SK-N-SH treated with all-trans-retinoic acid at 6 μM for 48 hours (cell line): ENCODE data around the gene TANC1.

Source experiments
- ATAC-seq: fragments of 200-7000 bp; cut with Tn5 transposase; 3 replicates; pipeline ENCODE4 v1.9.1; 2020; ENCODE audit warnings: mild to moderate bottlenecking, moderate library complexity
- ARNTL ChIP-seq: fragments of 450-650 bp; formaldehyde crosslinking; IDR thresholded peaks from 2 replicates; pipeline ENCODE4 v1.5.0; 2020; ENCODE audit warnings: low read depth, mild to moderate bottlenecking, moderate library complexity, borderline replicate concordance
- BACH2 ChIP-seq: fragments of 250-450 bp; sonication (Bioruptor Pico); IDR thresholded peaks from 2 replicates; pipeline ENCODE4 v1.9.0; 2021; ENCODE audit warnings: mild to moderate bottlenecking, borderline replicate concordance
- CREB5 ChIP-seq: fragments of 250-450 bp; sonication (Bioruptor Pico); IDR thresholded peaks from 2 replicates; pipeline ENCODE4 v1.5.1; 2020; ENCODE audit warnings: low read depth, mild to moderate bottlenecking, moderate library complexity
- CSDC2 ChIP-seq: fragments of 250-450 bp; sonication (Bioruptor Pico); IDR thresholded peaks from 2 replicates; pipeline ENCODE4 v1.5.0; 2020; ENCODE audit warnings: mild to moderate bottlenecking, moderate library complexity
- CSRNP3 ChIP-seq: fragments of 250-450 bp; sonication (Bioruptor Pico); IDR thresholded peaks from 2 replicates; pipeline ENCODE4 v1.5.1; 2021; ENCODE audit warnings: mild to moderate bottlenecking, moderate library complexity
- ESRRG ChIP-seq: fragments of 250-450 bp; sonication (Bioruptor Pico); IDR thresholded peaks from 2 replicates; pipeline ENCODE4 v1.6.1; 2021; ENCODE audit warnings: mild to moderate bottlenecking
- GLIS3 ChIP-seq: fragments of 250-450 bp; sonication (Bioruptor Pico); IDR thresholded peaks from 2 replicates; pipeline ENCODE4 v1.5.0; 2020; ENCODE audit warnings: mild to moderate bottlenecking, moderate library complexity
- ISL1 ChIP-seq: fragments of 250-450 bp; sonication (Bioruptor Pico); IDR thresholded peaks from 2 replicates; pipeline ENCODE4 v2.1.2; 2022; ENCODE audit warnings: mild to moderate bottlenecking, moderate library complexity
- OSR1 ChIP-seq: fragments of 250-450 bp; sonication (Bioruptor Pico); IDR thresholded peaks from 2 replicates; pipeline ENCODE4 v1.8.0; 2022; ENCODE audit warnings: moderate library complexity, mild to moderate bottlenecking, inconsistent platforms
- PATZ1 ChIP-seq: fragments of 250-450 bp; sonication (Bioruptor Pico); IDR thresholded peaks from 2 replicates; pipeline ENCODE4 v1.8.0; 2020; ENCODE audit warnings: mild to moderate bottlenecking, moderate library complexity, borderline replicate concordance
- POU6F1 ChIP-seq: fragments of 250-450 bp; sonication (Bioruptor Pico); IDR thresholded peaks from 2 replicates; pipeline ENCODE4 v1.8.0; 2021; ENCODE audit warnings: low read depth, mild to moderate bottlenecking, moderate library complexity, borderline replicate concordance
- PPARA ChIP-seq: fragments of 250-450 bp; sonication (Bioruptor Pico); IDR thresholded peaks from 2 replicates; pipeline ENCODE4 v1.5.0; 2020; ENCODE audit warnings: mild to moderate bottlenecking, borderline replicate concordance
- RARB ChIP-seq: fragments of 250-450 bp; sonication (Bioruptor Pico); IDR thresholded peaks from 2 replicates; pipeline ENCODE4 v1.8.0; 2021; ENCODE audit warnings: mild to moderate bottlenecking, moderate library complexity
- SNAI2 ChIP-seq: fragments of 250-450 bp; sonication (Bioruptor Pico); IDR thresholded peaks from 2 replicates; pipeline ENCODE4 v1.5.0; 2020; ENCODE audit warnings: mild to moderate bottlenecking, moderate library complexity
- TCF4 ChIP-seq: fragments of 250-450 bp; sonication (Bioruptor Pico); IDR thresholded peaks from 2 replicates; pipeline ENCODE4 v1.8.0; 2021; ENCODE audit warnings: mild to moderate bottlenecking, moderate library complexity, borderline replicate concordance
- TOX ChIP-seq: fragments of 250-450 bp; sonication (Bioruptor Pico); IDR thresholded peaks from 2 replicates; pipeline ENCODE4 v1.8.0; 2021; ENCODE audit warnings: mild to moderate bottlenecking, moderate library complexity, borderline replicate concordance
- TSHZ2 ChIP-seq: fragments of 250-450 bp; sonication (Bioruptor Pico); IDR thresholded peaks from 2 replicates; pipeline ENCODE4 v1.5.0; 2020; ENCODE audit warnings: mild to moderate bottlenecking, moderate library complexity
- ZC3H10 ChIP-seq: fragments of 250-450 bp; sonication (Bioruptor Pico); IDR thresholded peaks from 2 replicates; pipeline ENCODE4 v1.5.1; 2021; ENCODE audit warnings: mild to moderate bottlenecking, moderate library complexity
- ZFP3 ChIP-seq: fragments of 250-450 bp; sonication (Bioruptor Pico); IDR thresholded peaks from 2 replicates; pipeline ENCODE4 v1.5.0; 2020; ENCODE audit warnings: mild to moderate bottlenecking, moderate library complexity
- ZFP30 ChIP-seq: fragments of 450-650 bp; formaldehyde crosslinking; IDR thresholded peaks from 2 replicates; pipeline ENCODE4 v1.5.0; 2022; ENCODE audit warnings: mild to moderate bottlenecking, moderate library complexity
- ZNF565 ChIP-seq: fragments of 450-650 bp; formaldehyde crosslinking; conservative IDR thresholded peaks from 2 replicates; pipeline ENCODE4 v1.5.0; 2020; ENCODE audit warnings: low read depth, mild to moderate bottlenecking, moderate library complexity
- ZNF70 ChIP-seq: fragments of 450-650 bp; formaldehyde crosslinking; IDR thresholded peaks from 2 replicates; pipeline ENCODE4 v1.5.0; 2020; ENCODE audit warnings: mild to moderate bottlenecking, moderate library complexity
- ZNF8 ChIP-seq: fragments of 450-650 bp; formaldehyde crosslinking; IDR thresholded peaks from 2 replicates; pipeline ENCODE4 v1.5.0; 2020; ENCODE audit warnings: mild to moderate bottlenecking, moderate library complexity

The TANC1 gene

GRCh38 chr2:159064446-159065301, 96.2 kb downstream of the TANC1 start:
- ATAC-seq, result peak; percentile 79

GRCh38 chr2:159065313-159065712, 96.9 kb downstream of the TANC1 start:
- no peak for TF ChIP-seq RARB (CRISPR knock-in tag)
- TF ChIP-seq CREB5 (CRISPR knock-in tag), result no peak
- no peak for TF ChIP-seq ZNF70 (CRISPR knock-in tag)
- no peak for TF ChIP-seq BACH2 (CRISPR knock-in tag)
- peak; percentile 78 for TF ChIP-seq ISL1 (CRISPR knock-in tag)
- no peak for TF ChIP-seq ESRRG (CRISPR knock-in tag)
- TF ChIP-seq CSRNP3 (CRISPR knock-in tag), result peak; percentile 50; the same call in 1 of the 2 replicates
- no peak for TF ChIP-seq OSR1
- TF ChIP-seq POU6F1 (CRISPR knock-in tag), result no peak
- TF ChIP-seq PATZ1 (CRISPR knock-in tag), result no peak
- no peak for TF ChIP-seq TCF4
- no peak for TF ChIP-seq GLIS3
- TF ChIP-seq ZFP30, result no peak
- TF ChIP-seq TOX (CRISPR knock-in tag), result no peak
- no peak for TF ChIP-seq ZFP3
- TF ChIP-seq ARNTL (CRISPR knock-in tag), result no peak
- TF ChIP-seq ZNF8 (CRISPR knock-in tag), result no peak
- TF ChIP-seq PPARA, result no peak
- no peak for TF ChIP-seq ZNF565 (CRISPR knock-in tag)
- no peak for TF ChIP-seq SNAI2
- TF ChIP-seq TSHZ2 (CRISPR knock-in tag), result peak; percentile 39; the same call in 1 of the 2 replicates
- ATAC-seq, result peak; percentile 53

More at GRCh38 chr2:159064446-159065301, 96.2 kb downstream of the TANC1 start:
- TF ChIP-seq ZNF70 (CRISPR knock-in tag) (no peak), CREB5 (CRISPR knock-in tag) (no peak), ZFP3 (no peak), GLIS3 (no peak), CSDC2 (0 out of 2 replicates have a peak, but pooled peaks have one; percentile 22), ZNF8 (CRISPR knock-in tag) (0 out of 2 replicates have a peak, but pooled peaks have one; percentile 2), RARB (CRISPR knock-in tag) (no peak), ZC3H10 (CRISPR knock-in tag) (no peak), ARNTL (CRISPR knock-in tag) (no peak), CSRNP3 (CRISPR knock-in tag) (no peak)
